SU-DHL-6 (cell line): ENCODE data around the gene MCTP1.

Source experiments
- H2AFZ ChIP-seq: fragments of 200-600 bp; sonication (generic); 2 replicates; pipeline ENCODE4 v1.6.1; 2014; ENCODE audit warnings: low read depth, mild to moderate bottlenecking, moderate library complexity, mixed read lengths, antibody characterized with exemption, low read length; ENCODE audit not compliant: severe bottlenecking
- H3F3A ChIP-seq: fragments of 200-600 bp; shearing (Covaris generic); 2 replicates; pipeline ENCODE4 v1.6.0; 2016; ENCODE audit warnings: antibody characterized with exemption, mild to moderate bottlenecking; ENCODE audit not compliant: insufficient read depth
- H3K27ac ChIP-seq: fragments of 200-600 bp; sonication (generic); 2 replicates; pipeline ENCODE4 v1.5.1; 2016; ENCODE audit warnings: low read depth, mild to moderate bottlenecking, low read length, moderate library complexity, mixed read lengths
- H3K27me3 ChIP-seq: fragments of 200-600 bp; sonication (generic), shearing (Covaris generic); 2 replicates; pipeline ENCODE4 v1.6.0; 2014; ENCODE audit warnings: mild to moderate bottlenecking, low read length
- H3K36me3 ChIP-seq: fragments of 200-600 bp; sonication (generic); 2 replicates; pipeline ENCODE4 v1.6.1; 2014; ENCODE audit warnings: mild to moderate bottlenecking, low read length, mixed read lengths
- H3K4me2 ChIP-seq: fragments of 300-600, 200-600 bp; shearing (Covaris generic), sonication (generic); 2 replicates; pipeline ENCODE4 v1.6.0; 2014; ENCODE audit warnings: low read length, low read depth, mild to moderate bottlenecking; ENCODE audit not compliant: poor library complexity, severe bottlenecking
- H3K4me3 ChIP-seq: fragments of 200-600 bp; sonication (generic); 2 replicates; pipeline ENCODE4 v1.5.1; 2014; ENCODE audit warnings: antibody characterized with exemption, low read length, mild to moderate bottlenecking, mixed read lengths; ENCODE audit not compliant: insufficient read depth, poor library complexity, severe bottlenecking
- H3K79me2 ChIP-seq: fragments of 200-600 bp; sonication (generic); 2 replicates; pipeline ENCODE4 v1.6.1; 2014; ENCODE audit warnings: mild to moderate bottlenecking, low read length, moderate library complexity; ENCODE audit not compliant: insufficient read depth
- H3K9ac ChIP-seq: fragments of 200-600 bp; sonication (generic); 2 replicates; pipeline ENCODE4 v1.7.0; 2014; ENCODE audit warnings: mild to moderate bottlenecking, low read length
- H3K9me2 ChIP-seq: fragments of 200-600 bp; sonication (generic); replicated peaks from 2 replicates; pipeline ENCODE4 v1.6.1; 2014; ENCODE audit warnings: low read length; ENCODE audit not compliant: insufficient read depth
- H3K9me3 ChIP-seq: fragments of 200-600 bp; sonication (generic); 2 replicates; pipeline ENCODE4 v1.6.1; 2014; ENCODE audit warnings: low read length, mixed read lengths; ENCODE audit not compliant: insufficient read depth
- H4K20me1 ChIP-seq: fragments of 200-600 bp; sonication (generic); 2 replicates; pipeline ENCODE4 v1.6.1; 2014; ENCODE audit warnings: low read depth, mild to moderate bottlenecking, antibody characterized with exemption, low read length, moderate library complexity, mixed read lengths
- EZH2phosphoT487 ChIP-seq: fragments of 200-600 bp; sonication (generic), shearing (Covaris generic); conservative IDR thresholded peaks from 2 replicates; pipeline ENCODE4 v1.6.1; 2018; ENCODE audit warnings: mild to moderate bottlenecking, antibody characterized with exemption, low read length, moderate library complexity, mixed read lengths
- TF ChIP-seq, protein P1 (sequence below): fragments of 200-600 bp; sonication (generic); IDR thresholded peaks from one replicate; pipeline ENCODE4 v1.5.1; 2017; ENCODE audit warnings: antibody characterized with exemption, mild to moderate bottlenecking, low read length, moderate library complexity; ENCODE audit not compliant: insufficient read depth, poor library complexity, severe bottlenecking

Gene MCTP1

DNA sequence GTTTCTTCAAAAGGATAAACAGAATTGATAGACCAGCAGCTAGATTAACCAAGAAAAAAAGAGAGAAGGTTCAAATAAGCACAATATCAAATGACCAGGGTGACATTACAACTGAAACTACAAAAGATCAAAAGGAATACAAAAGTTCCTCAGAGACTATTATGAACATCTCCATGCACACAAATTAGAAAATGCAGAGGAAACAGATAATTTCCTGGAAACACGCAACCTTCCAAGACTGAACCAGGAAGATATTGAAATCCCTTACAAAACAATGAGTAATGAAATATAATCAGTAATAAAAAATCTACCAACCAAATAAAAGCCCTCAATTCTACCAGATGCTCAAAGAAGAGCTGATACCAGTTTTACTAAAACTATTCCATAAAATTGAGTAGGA, 252.1 kb downstream of the MCTP1 start:
- no peaks in the 10 kb centered on the region for H4K20me1 ChIP-seq
- no peaks in the 10 kb centered on the region for H3K9me3 ChIP-seq
- no peak overlapping the region for H3K4me3 ChIP-seq
- H3K9ac ChIP-seq: no peak overlapping the region
- H3K9me2 ChIP-seq: no peaks in the 10 kb centered on the region
- no peak overlapping the region for H3K27ac ChIP-seq
- no peaks in the 10 kb centered on the region for H3K27me3 ChIP-seq
- H2AFZ ChIP-seq: no peak overlapping the region
- H3F3A ChIP-seq: no peaks in the 10 kb centered on the region
- no peak overlapping the region for H3K4me2 ChIP-seq
- H3K36me3 ChIP-seq: no peaks in the 10 kb centered on the region
- TF ChIP-seq EZH2phosphoT487: no peak
- TF ChIP-seq, protein P1, sequence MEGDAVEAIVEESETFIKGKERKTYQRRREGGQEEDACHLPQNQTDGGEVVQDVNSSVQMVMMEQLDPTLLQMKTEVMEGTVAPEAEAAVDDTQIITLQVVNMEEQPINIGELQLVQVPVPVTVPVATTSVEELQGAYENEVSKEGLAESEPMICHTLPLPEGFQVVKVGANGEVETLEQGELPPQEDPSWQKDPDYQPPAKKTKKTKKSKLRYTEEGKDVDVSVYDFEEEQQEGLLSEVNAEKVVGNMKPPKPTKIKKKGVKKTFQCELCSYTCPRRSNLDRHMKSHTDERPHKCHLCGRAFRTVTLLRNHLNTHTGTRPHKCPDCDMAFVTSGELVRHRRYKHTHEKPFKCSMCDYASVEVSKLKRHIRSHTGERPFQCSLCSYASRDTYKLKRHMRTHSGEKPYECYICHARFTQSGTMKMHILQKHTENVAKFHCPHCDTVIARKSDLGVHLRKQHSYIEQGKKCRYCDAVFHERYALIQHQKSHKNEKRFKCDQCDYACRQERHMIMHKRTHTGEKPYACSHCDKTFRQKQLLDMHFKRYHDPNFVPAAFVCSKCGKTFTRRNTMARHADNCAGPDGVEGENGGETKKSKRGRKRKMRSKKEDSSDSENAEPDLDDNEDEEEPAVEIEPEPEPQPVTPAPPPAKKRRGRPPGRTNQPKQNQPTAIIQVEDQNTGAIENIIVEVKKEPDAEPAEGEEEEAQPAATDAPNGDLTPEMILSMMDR: no peak
- no peaks in the 10 kb centered on the region for H3K79me2 ChIP-seq

DNA sequence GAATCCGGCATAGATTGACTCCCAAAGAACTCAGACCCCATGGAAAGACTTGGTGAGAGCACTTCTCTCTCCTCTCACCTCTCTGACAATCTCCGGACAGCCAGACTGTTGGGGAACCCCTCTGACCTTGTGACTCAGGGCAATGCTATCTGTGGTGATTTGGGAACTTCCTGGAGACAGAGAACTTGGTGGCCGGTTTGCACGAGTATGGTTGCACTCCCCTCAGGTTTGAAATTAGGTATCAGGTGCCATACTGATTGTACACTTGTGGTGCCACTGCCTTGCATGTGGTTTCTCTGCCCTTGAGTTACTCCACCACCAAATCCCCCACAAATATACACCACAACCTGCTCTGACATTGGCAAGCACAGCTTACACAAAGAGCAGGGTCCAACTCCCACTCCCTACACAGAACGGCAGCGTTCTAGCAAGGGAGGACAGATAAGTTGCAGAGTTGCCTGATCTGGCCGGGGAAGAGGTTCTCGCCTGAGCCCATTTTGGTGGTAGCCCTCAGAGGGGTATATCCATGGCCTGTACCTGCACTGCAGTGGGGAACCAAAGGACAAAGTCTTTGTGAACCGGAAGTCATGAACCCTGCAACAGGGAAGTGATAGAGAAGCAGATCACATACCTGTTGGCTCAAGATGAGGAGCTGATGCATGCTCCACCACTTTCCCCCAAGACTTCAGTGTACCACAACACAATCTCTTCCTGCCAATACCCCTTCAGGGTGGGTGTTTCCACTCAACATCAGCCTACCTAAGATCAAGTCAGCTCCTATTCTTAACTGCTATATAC, 255.1 kb downstream of the MCTP1 start:
- no peaks in the 10 kb centered on the region for H3K9me3 ChIP-seq
- H3F3A ChIP-seq: no peaks in the 10 kb centered on the region
- H3K79me2 ChIP-seq: no peaks in the 10 kb centered on the region
- H3K4me3 ChIP-seq: no peak overlapping the region
- no peaks in the 10 kb centered on the region for H4K20me1 ChIP-seq
- H3K36me3 ChIP-seq: no peaks in the 10 kb centered on the region
- H3K27me3 ChIP-seq: no peaks in the 10 kb centered on the region
- H3K4me2 ChIP-seq: no peak overlapping the region
- no peak overlapping the region for H3K27ac ChIP-seq
- H2AFZ ChIP-seq: no peak overlapping the region
- H3K9ac ChIP-seq: no peak overlapping the region
- no peak for TF ChIP-seq EZH2phosphoT487
- TF ChIP-seq, protein P1: no peak
- H3K9me2 ChIP-seq: no peaks in the 10 kb centered on the region

DNA sequence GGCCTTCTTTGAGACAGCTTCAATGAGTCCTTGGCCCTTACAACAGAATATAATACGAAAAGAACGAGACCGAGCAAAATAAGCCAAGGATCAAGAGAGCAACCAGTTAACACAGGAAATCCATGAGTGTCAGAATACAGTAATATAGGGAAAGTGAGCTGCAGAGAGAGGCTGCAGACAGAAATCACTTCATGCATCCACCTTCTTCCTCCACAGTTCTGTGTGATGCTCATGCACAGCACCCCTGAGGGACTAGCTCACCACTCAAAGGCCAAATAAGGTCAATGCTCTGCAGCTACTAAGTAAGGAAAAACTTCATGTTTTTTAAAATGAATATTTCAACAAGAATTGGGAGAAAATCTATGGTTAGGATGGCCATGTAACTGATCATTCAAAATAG, 257.1 kb downstream of the MCTP1 start:
- Histone ChIP-seq H3K9me3 (no peaks in the 10 kb centered on the region), H3K9me2 (no peaks in the 10 kb centered on the region), H3K36me3 (no peaks in the 10 kb centered on the region), H3F3A (no peaks in the 10 kb centered on the region), H2AFZ (no peak overlapping the region), H3K27ac (no peak overlapping the region), H3K27me3 (no peaks in the 10 kb centered on the region), H3K4me2 (no peak overlapping the region), H3K4me3 (no peak overlapping the region), H3K79me2 (no peaks in the 10 kb centered on the region), H4K20me1 (no peaks in the 10 kb centered on the region), H3K9ac (no peak overlapping the region)
- TF ChIP-seq EZH2phosphoT487: no peak
- TF ChIP-seq, protein P1: no peak
